ENCODE results near the gene CGB1.

GRCh38 chr19:49020342-49020741 is 16.4 kb downstream of the CGB1 start:
- TF ChIP-seq REST (IDR thresholded peaks at IDR 0.05) (no peak), RAD21 (IDR thresholded peaks at IDR 0.05) (no peak), CTCF (IDR thresholded peaks at IDR 0.05; ENCODE audit: low read depth, low read length, missing input control) (no peak), TAF1 (conservative IDR thresholded peaks at IDR 0.05) (no peak), SP1 (IDR thresholded peaks at IDR 0.05) (no peak), MAX (IDR thresholded peaks at IDR 0.05) (no peak), JUND (IDR thresholded peaks at IDR 0.05) (no peak)
